GDM1 (cell line): ENCODE data around the gene GOLGA1.
"Not testable (repeated sequence)": the region's sequence is repeated elsewhere in the genome, so short reads cannot be mapped to it uniquely, and the experiment has no call there.

Experiments used
- DNase-seq: peaks from one replicate; lab custom pipeline; 2025; lab: John Stamatoyannopoulos, UW

GOLGA1 gene

GRCh38 chr9:124838132-124838531, 102.8 kb downstream of the GOLGA1 start:
- not testable (repeated sequence) for DNase-seq

- no peak for DNase-seq
Measured at GRCh38 chr9:124835026-124835557, 105.8 kb downstream of the GOLGA1 start.

- no peak for DNase-seq
Measured at GRCh38 chr9:124834591-124834990, 106.3 kb downstream of the GOLGA1 start.

GRCh38 chr9:124831642-124832364, 109.1 kb downstream of the GOLGA1 start:
- no peak for DNase-seq

- no peak for DNase-seq
Measured at GRCh38 chr9:124830593-124830992, 110.3 kb downstream of the GOLGA1 start.

- no peak for DNase-seq
Measured at GRCh38 chr9:124829334-124829669, 111.6 kb downstream of the GOLGA1 start.

- no peak for DNase-seq
Measured at GRCh38 chr9:124828489-124829333, 112.2 kb downstream of the GOLGA1 start.
